ENCODE results near the gene GPER1. TPM values are rescaled to one million over a fixed set of nuclear protein-coding genes. Genes with fewer than 3 reads are reported as not detected.
"Not testable (repeated sequence)": the region's sequence is repeated elsewhere in the genome, so short reads cannot be mapped to it uniquely, and the experiment has no call there.

GPER1 gene
- polyA plus RNA-seq (2011; rRNA removed) (0.23 and 0.30 TPM in 2 replicates), polyA plus RNA-seq (2017; fragmentation: RNase III; extraction: RNeasy Plus Mini Kit Qiagen cat#74134 plus additional on column Dnase treatment) (0.50 to 0.80 TPM (median 0.54 TPM) in 3 replicates), polyA minus RNA-seq (2011; rRNA and poly(A)+ RNA removed) (0.44 and 0.45 TPM in 2 replicates)
- polyA plus RNA-seq (2012; cell fraction: cytosol; rRNA removed): 0.46 and 0.70 TPM in 2 replicates
- polyA plus RNA-seq (2012; cell fraction: nucleus; rRNA removed): 0.72 and 0.91 TPM in 2 replicates

GRCh38 chr7:1087952-1088920 is at the start of gene GPER1:
GPER1 (plus strand) TSS chr7:1088113; CDS start chr7:1091729, 3,616 bp downstream.
- no peaks in the 10 kb centered on the region for H3K9me3 ChIP-seq
- DNase-seq (ENCODE audit: low read depth in 1 of 2, low spot score in 1 of 2) (no peak), ATAC-seq (peak; percentile 15 to 70; a peak in 3 of 6 replicates), FAIRE-seq (no peak)
- CTCF ChIA-PET: interaction anchor here (0.8 to 9.7 kb wide), 15 partner anchors 9 to 115 kb away, joined by 3 to 102 read pairs (median 7); partner anchors contain the start of gene ZFAND2A
- peak within 1 kb of the TSS in 1 of 2 experiments; percentile 85; a peak in 4 of 6 replicates for H3K27ac ChIP-seq
- H3K4me2 ChIP-seq: peak within 1 kb of the TSS; percentile 79
- POLR2A ChIA-PET: no interaction called here
- TF ChIP-seq EHMT2 (IDR thresholded peaks at IDR 0.05; ENCODE audit: low read depth) (no peak), NPAS2 (CRISPR knock-in tag; IDR thresholded peaks at IDR 0.05; ENCODE audit: borderline replicate concordance) (no peak), POLR2A (IDR thresholded peaks at IDR 0.05; ENCODE audit: low read length) (no peak), ZC3H11A (IDR thresholded peaks at IDR 0.05) (no peak), E2F6 (IDR thresholded peaks at IDR 0.05; ENCODE audit: borderline replicate concordance, low read depth) (no peak), PHF8 (IDR thresholded peaks at IDR 0.05; ENCODE audit: borderline replicate concordance, low read depth) (no peak), EHF (CRISPR knock-in tag; IDR thresholded peaks at IDR 0.05) (no peak), RFX5 (IDR thresholded peaks at IDR 0.05) (no peak), ELK1 (IDR thresholded peaks at IDR 0.05; ENCODE audit: low read depth, low read length) (no peak), MAFK (IDR thresholded peaks at IDR 0.05; ENCODE audit: partially characterized antibody) (no peak), MAZ (IDR thresholded peaks at IDR 0.05; ENCODE audit: borderline replicate concordance, low read depth, low read length) (no peak), HDAC2 (IDR thresholded peaks at IDR 0.05) (no peak), REST (IDR thresholded peaks at IDR 0.05) (no peak)
- peaks cover 21% of the 10 kb centered on the region for H3K4me1 ChIP-seq
- H3K4me3 ChIP-seq: peak within 1 kb of the TSS; percentile 18; the same call in 1 of the 3 replicates
- WGBS (ENCODE audit: missing lambda C conversion rate): 66% methylated on average over 27 of the region's 28 CpGs

GRCh38 chr7:1040233-1040632 is 47.7 kb upstream of the GPER1 start:
- H3K4me2 ChIP-seq; ATAC-seq; H3K9me3 ChIP-seq; POLR2A ChIA-PET; H3K4me3 ChIP-seq; H3K27ac ChIP-seq; DNase-seq (ENCODE audit: low read depth in 1 of 2, low spot score in 1 of 2); FAIRE-seq: not testable (repeated sequence)
- CTCF ChIA-PET: interaction anchor here (1.8 to 7.2 kb wide), 2 partner anchors 25 to 46 kb away, joined by 5 to 84 read pairs; no protein-coding TSS in a partner anchor
- H3K4me1 ChIP-seq: peaks cover 11% of the 10 kb centered on the region
- WGBS (ENCODE audit: missing lambda C conversion rate): 81% methylated on average over 1 of the region's 1 CpG

GRCh38 chr7:1040790-1041189 is 47.1 kb upstream of the GPER1 start:
- FAIRE-seq: no peak
- Histone ChIP-seq H3K4me2 (no peak overlapping the region), H3K9me3 (no peaks in the 10 kb centered on the region; the same call in 2 of the 3 replicates), H3K4me3 (no peak overlapping the region), H3K27ac (no peak overlapping the region), H3K4me1 (peaks cover 16% of the 10 kb centered on the region)
- ChIA-PET POLR2A (no interaction called here), CTCF (interaction anchor here (1.8 to 7.2 kb wide), 2 partner anchors 25 to 47 kb away, joined by 5 to 84 read pairs; no protein-coding TSS in a partner anchor)
- WGBS (ENCODE audit: missing lambda C conversion rate): 69% methylated on average over 16 of the region's 16 CpGs
- no peak for ATAC-seq
- no peak for DNase-seq (ENCODE audit: low read depth in 1 of 2, low spot score in 1 of 2)
- TF ChIP-seq FOSL2 (IDR thresholded peaks at IDR 0.05): no peak
- TF ChIP-seq FOSL2 (CRISPR knock-in tag; IDR thresholded peaks at IDR 0.05): no peak
- no peak for TF ChIP-seq GATA3 (IDR thresholded peaks at IDR 0.05; ENCODE audit: borderline replicate concordance)
- TF ChIP-seq REST (IDR thresholded peaks at IDR 0.05): no peak
- no peak for TF ChIP-seq ZNF302 (CRISPR knock-in tag; IDR thresholded peaks at IDR 0.05)
- no peak for TF ChIP-seq MAZ (IDR thresholded peaks at IDR 0.05; ENCODE audit: borderline replicate concordance, low read depth, low read length)
- TF ChIP-seq JUNB (IDR thresholded peaks at IDR 0.05): no peak
- no peak for TF ChIP-seq NFE2L2 (conservative IDR thresholded peaks at IDR 0.05; ENCODE audit: low read length)
- no peak for TF ChIP-seq RAD21 (conservative IDR thresholded peaks at IDR 0.05 in 1 of 2, IDR thresholded peaks at IDR 0.05 in 1 of 2)
- no peak for TF ChIP-seq MAX (IDR thresholded peaks at IDR 0.05)

Data from A549 (cell line).